Left lobe of liver (tissue), 2 donors: ENCODE data around the gene DVL1. TPM values are rescaled to one million over a fixed set of nuclear protein-coding genes. Genes with fewer than 3 reads are reported as not detected.

Experiments used
- ATAC-seq: fragments of 200-7000 bp; cut with Tn5 transposase; one replicate; pipeline ENCODE4 v1.9.1; 2020; ENCODE audit warnings: mild to moderate bottlenecking, moderate library complexity
- DNase-seq: peaks from one replicate; pipeline ENCODE4 v3.0.0-alpha.2; 2020; ENCODE audit warnings: low spot score
- total RNA-seq: library from RNA; stranded (reverse); gene quantifications from one replicate; pipeline ENCODE4 v1.2.1, GENCODE V29; 2021
- donor health status: DM: no; HTN: no; CAD: no; lungs with moderate emphysema.
- donor health status: DM: no; HTN: yes; CAD: no.

DVL1 gene
- total RNA-seq, 1 donor from 2014 or later, result 50.4 TPM

- DNase-seq, result peak; percentile 89
These were observed 5.3 kb downstream of the DVL1 start for GRCh38 chr1:1343811-1344421.

GRCh38 chr1:1342584-1343115, 6.6 kb downstream of the DVL1 start:
- ATAC-seq, result no peak
- no peak for DNase-seq

More at GRCh38 chr1:1343811-1344421, 5.3 kb downstream of the DVL1 start:
- peak; percentile 64 for ATAC-seq

- no peak for DNase-seq
- ATAC-seq, result no peak
These were observed 7.1 kb downstream of the DVL1 start for GRCh38 chr1:1342061-1342562.

- ATAC-seq, result no peak
- no peak for DNase-seq
These were observed 7.6 kb downstream of the DVL1 start for GRCh38 chr1:1341549-1342021.

- ATAC-seq (no peak), DNase-seq (no peak)
These were observed 8.2 kb downstream of the DVL1 start for GRCh38 chr1:1340791-1341548.

- no peak for DNase-seq
- no peak for ATAC-seq
These were observed 9.0 kb downstream of the DVL1 start for GRCh38 chr1:1340185-1340584.

GRCh38 chr1:1338278-1338677, 10.9 kb downstream of the DVL1 start:
- ATAC-seq, result no peak
- no peak for DNase-seq

- no peak for DNase-seq
- ATAC-seq, result peak; percentile 16
These were observed 11.4 kb downstream of the DVL1 start for GRCh38 chr1:1337793-1338147.

- ATAC-seq (no peak), DNase-seq (no peak)
These were observed 12.1 kb downstream of the DVL1 start for GRCh38 chr1:1336931-1337792.

GRCh38 chr1:1336446-1336845, 12.8 kb downstream of the DVL1 start:
- DNase-seq, result no peak

GRCh38 chr1:1335792-1336248, 13.4 kb downstream of the DVL1 start:
- no peak for DNase-seq
- no peak for ATAC-seq

More at GRCh38 chr1:1336446-1336845, 12.8 kb downstream of the DVL1 start:
- no peak for ATAC-seq

- ATAC-seq (no peak), DNase-seq (no peak)
These were observed 13.9 kb downstream of the DVL1 start for GRCh38 chr1:1335283-1335682.

GRCh38 chr1:1334835-1335234, 14.4 kb downstream of the DVL1 start:
- DNase-seq, result no peak

GRCh38 chr1:1333551-1334241, 15.5 kb downstream of the DVL1 start:
- DNase-seq, result no peak
- ATAC-seq, result peak; percentile 45

More at GRCh38 chr1:1334835-1335234, 14.4 kb downstream of the DVL1 start:
- no peak for ATAC-seq

GRCh38 chr1:1332774-1333480, 16.3 kb downstream of the DVL1 start:
- DNase-seq (peak; percentile 83), ATAC-seq (peak; percentile 60)

GRCh38 chr1:1332031-1332755, 17.0 kb downstream of the DVL1 start:
- ATAC-seq (peak; percentile 39), DNase-seq (no peak)

GRCh38 chr1:1331068-1331965, 17.9 kb downstream of the DVL1 start, which contains the start of gene TAS1R3:
Gene TAS1R3, plus strand, starts transcription at chr1:1331280. Its CDS starts 66 bp downstream, at chr1:1331346.
- no peak for ATAC-seq
- no peak for DNase-seq
